Hepatocyte (in vitro differentiated cells): ENCODE data around the gene MIA.
"Not testable (repeated sequence)": the region's sequence is repeated elsewhere in the genome, so short reads cannot be mapped to it uniquely, and the experiment has no call there.

ENCODE experiments used
- CTCF ChIP-seq: fragments of 200-600 bp; sonication (generic); IDR thresholded peaks from 2 replicates; pipeline ENCODE4 v1.5.1; 2016; ENCODE audit warnings: antibody characterized with exemption, mild to moderate bottlenecking; ENCODE audit not compliant: poor library complexity
- EZH2 ChIP-seq: fragments of 200-600 bp; sonication (generic); IDR thresholded peaks from 2 replicates; pipeline ENCODE4 v1.6.1; 2016; ENCODE audit warnings: antibody characterized with exemption, mild to moderate bottlenecking, borderline replicate concordance
- EZH2phosphoT487 ChIP-seq: fragments of 200-600 bp; sonication (generic); IDR thresholded peaks from one replicate; pipeline ENCODE4 v1.6.1; 2018; ENCODE audit warnings: antibody characterized with exemption, mild to moderate bottlenecking, low read depth, moderate library complexity; ENCODE audit not compliant: unreplicated experiment, severe bottlenecking

- TF ChIP-seq CTCF, EZH2, EZH2phosphoT487: not testable (repeated sequence)
Measured at GRCh38 chr19:40826699-40827385, 51.5 kb downstream of the MIA start.
